GM12878 (cell line): ENCODE measurements around the gene PLK1.

Experiments
- CHD4 ChIP-seq: fragments of 200-600 bp; sonication (generic); IDR thresholded peaks from 2 replicates; pipeline ENCODE4 v1.6.1; 2016; ENCODE audit warnings: mild to moderate bottlenecking
- MEF2B ChIP-seq: fragments of 450-650 bp; IDR thresholded peaks from 2 replicates; pipeline ENCODE4 v1.6.1; 2018; ENCODE audit warnings: mild to moderate bottlenecking, moderate library complexity; ENCODE audit not compliant: partially characterized antibody, poor library complexity, severe bottlenecking
- POLR2AphosphoS5 ChIP-seq: IDR thresholded peaks from 2 replicates; pipeline ENCODE4 v1.6.1; 2011; ENCODE audit warnings: mild to moderate bottlenecking, low read length, inconsistent platforms
- SIX5 ChIP-seq: IDR thresholded peaks from 2 replicates; pipeline ENCODE4 v1.6.1; 2011; ENCODE audit warnings: mild to moderate bottlenecking, low read depth, low read length, moderate library complexity; ENCODE audit not compliant: severe bottlenecking
- SMARCA5 ChIP-seq: fragments of 450-650 bp; IDR thresholded peaks from 2 replicates; pipeline ENCODE4 v1.6.1; 2017; ENCODE audit warnings: mild to moderate bottlenecking
- TF ChIP-seq, protein P1 (sequence below), 3 experiments: IDR thresholded peaks in 2 of 3; conservative IDR thresholded peaks in 1 of 3; 2 replicates each; pipeline ENCODE4 v1.5.1; 2011; ENCODE audit warnings: low read depth in 3 of 3, low read length in 3 of 3, mild to moderate bottlenecking in 3 of 3, control low read depth in 2 of 3, moderate library complexity in 2 of 3, inconsistent platforms in 1 of 3, mixed read lengths in 1 of 3; ENCODE audit not compliant: control insufficient read depth in 2 of 3, insufficient read depth in 1 of 3; ENCODE audit errors: extremely low read depth in 1 of 3
- TF ChIP-seq, protein P2 (sequence below): IDR thresholded peaks from 2 replicates; pipeline ENCODE4 v1.6.1; 2012; ENCODE audit warnings: low read depth, low read length, improper control_type of control experiment

DNA sequence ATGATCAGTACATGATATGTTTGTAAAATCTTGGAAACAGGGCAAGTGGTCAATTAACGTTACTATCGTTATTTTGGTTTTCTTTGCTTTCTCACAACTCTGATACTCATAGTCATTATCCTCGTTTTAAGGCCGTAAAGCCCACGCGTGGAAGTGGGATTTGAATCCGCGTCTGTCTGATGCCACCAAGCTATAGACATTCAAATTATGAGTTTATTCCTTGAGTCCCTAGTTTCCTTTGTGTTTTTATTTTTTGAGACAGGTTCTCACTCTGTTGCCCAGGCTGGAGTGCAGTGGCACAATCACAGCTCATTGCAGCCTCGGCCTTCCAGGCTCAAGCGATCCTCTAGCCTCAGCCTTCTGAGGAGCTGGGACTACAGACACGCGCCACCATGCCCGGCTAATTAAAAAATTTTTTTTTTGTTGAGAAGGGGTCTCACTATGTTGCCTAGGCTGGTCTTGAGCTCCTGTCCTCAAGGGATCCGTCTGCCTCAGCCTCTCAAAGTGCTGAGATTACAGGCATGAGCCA is 36.4 kb upstream of the PLK1 start:
- no peak for TF ChIP-seq SIX5
- no peak for TF ChIP-seq SMARCA5
- TF ChIP-seq MEF2B: no peak
- no peak for TF ChIP-seq CHD4
- no peak for TF ChIP-seq POLR2AphosphoS5
- TF ChIP-seq, protein P1, sequence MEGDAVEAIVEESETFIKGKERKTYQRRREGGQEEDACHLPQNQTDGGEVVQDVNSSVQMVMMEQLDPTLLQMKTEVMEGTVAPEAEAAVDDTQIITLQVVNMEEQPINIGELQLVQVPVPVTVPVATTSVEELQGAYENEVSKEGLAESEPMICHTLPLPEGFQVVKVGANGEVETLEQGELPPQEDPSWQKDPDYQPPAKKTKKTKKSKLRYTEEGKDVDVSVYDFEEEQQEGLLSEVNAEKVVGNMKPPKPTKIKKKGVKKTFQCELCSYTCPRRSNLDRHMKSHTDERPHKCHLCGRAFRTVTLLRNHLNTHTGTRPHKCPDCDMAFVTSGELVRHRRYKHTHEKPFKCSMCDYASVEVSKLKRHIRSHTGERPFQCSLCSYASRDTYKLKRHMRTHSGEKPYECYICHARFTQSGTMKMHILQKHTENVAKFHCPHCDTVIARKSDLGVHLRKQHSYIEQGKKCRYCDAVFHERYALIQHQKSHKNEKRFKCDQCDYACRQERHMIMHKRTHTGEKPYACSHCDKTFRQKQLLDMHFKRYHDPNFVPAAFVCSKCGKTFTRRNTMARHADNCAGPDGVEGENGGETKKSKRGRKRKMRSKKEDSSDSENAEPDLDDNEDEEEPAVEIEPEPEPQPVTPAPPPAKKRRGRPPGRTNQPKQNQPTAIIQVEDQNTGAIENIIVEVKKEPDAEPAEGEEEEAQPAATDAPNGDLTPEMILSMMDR (IDR thresholded peaks at IDR 0.05 in 2 of 3, conservative IDR thresholded peaks at IDR 0.05 in 1 of 3; ENCODE audit: control insufficient read depth in 2 of 3, extremely low read depth in 1 of 3, insufficient read depth in 1 of 3, low read depth in 3 of 3, low read length in 3 of 3): no peak
- TF ChIP-seq, protein P2, sequence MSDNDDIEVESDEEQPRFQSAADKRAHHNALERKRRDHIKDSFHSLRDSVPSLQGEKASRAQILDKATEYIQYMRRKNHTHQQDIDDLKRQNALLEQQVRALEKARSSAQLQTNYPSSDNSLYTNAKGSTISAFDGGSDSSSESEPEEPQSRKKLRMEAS: no peak
